Stimulated activated naive CD4-positive, alpha-beta T cell treated with Interleukin-2 at 50 U/mL for 16 hours (primary cell): Measurements from ENCODE around the gene UTS2B.

Source experiments
- DNase-seq: peaks from one replicate; lab custom pipeline; 2025; lab: John Stamatoyannopoulos, UW

UTS2B gene

DNA sequence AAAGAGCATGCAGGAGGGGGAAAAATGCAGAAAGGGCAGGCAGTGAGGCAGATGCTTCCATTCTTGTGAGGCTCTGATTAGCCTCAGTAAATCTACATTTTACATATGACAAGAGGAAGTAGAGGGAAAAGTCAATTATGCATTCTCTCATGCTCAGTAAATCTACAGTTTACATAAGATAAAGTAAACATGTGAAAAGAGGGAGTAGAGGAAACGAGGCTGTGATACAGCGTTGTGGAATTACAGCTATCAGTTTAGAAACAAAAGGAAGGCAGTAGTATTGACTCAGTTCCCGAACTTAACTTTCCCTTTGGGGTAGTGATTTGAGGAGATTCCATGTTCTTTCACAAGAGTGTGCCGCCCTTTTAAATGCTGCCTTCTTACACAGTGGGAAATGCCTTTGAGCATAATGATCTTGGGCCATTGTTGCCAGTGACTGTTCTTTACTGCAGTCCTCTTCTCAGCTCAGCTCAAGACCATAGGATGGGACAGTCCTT is 92.0 kb downstream of the UTS2B start:
- DNase-seq: no peak

GRCh38 chr3:191237047-191237882 is 93.1 kb downstream of the UTS2B start:
- DNase-seq: no peak

GRCh38 chr3:191236646-191237045 is 93.7 kb downstream of the UTS2B start:
- DNase-seq: no peak

DNA sequence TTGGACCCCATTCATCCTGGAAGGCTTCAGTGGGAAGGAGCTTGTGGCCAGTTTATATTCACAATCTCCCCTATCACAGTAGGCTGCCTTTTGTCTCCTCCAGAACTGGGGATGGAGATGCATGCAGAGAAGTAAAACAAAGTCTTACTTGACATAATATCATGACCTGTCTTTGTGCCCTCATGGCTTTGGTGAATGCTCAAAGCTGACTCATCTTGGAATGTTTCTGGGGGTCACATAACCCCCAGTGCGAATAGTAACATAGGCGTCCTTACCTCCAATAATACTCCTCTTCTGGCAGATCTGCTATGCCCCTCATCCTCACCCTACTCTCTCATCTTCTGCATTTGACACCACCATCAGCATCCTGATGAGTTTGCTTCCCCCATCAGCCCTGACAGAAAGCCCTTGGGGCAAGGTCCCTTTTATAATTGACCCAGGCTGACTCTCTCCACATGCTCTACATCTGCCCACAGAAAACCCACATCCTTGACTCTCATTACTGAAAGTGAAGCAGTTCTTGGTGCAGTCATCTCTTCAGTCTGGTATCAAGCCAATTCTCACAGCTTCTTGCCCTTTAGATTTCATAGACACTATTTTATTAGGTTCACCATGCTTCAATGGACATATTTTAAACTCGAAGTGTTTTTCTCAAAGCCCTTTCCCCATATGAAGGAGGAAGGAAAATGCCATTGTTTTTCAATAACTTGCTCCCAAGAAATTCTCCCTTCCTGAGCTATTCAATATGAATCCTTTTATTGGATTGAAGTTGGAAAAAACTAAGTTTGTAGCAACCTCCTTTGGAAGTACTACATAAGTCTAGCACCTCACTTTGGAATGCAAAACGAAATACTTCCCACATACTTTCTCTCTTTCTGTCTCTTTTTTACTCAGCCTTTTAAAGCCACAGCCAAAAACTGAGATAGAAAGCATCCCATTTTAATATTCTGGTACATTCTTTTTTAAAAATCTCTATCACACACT is 94.7 kb downstream of the UTS2B start:
- DNase-seq: no peak

DNA sequence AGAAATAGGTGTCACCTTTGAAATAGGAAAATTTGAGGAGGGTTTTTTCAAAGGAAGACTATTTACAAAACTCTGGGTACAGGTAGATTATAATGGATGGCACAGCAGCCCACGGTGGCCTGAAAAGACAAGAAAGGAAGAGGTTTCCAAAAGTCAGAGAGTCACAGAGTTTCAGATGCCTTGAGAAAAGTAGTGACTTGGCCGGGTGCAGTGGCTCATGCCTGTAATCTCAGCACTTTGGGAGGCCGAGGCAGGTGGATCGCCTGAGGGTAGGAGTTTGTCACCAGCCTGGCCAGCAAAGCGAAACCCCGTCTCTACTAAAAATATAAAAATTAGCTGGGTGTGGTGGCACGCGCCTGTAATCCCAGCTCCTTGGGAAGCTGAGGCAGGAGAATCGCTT is 96.1 kb downstream of the UTS2B start:
- no peak for DNase-seq

GRCh38 chr3:191227541-191227940 is 102.8 kb downstream of the UTS2B start:
- DNase-seq: no peak

DNA sequence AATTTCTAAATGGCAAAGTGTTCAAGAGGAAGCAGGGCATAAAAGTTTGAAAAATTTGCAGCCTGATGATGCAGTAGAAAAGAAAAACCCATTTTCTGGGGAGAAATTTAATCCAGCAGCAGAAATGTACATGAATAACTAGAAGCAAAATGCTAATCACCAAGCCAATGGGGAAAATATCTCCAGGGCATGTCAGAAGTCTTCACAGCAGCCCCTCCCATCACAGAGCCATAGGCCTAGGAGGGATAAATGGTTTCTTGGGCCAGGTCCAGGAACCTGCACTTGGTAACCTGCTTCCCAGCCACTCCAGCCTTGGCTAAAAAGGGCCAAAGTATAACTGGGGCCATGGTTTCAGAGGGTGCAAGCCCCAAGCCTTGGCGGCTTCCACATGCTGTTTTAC is 108.7 kb downstream of the UTS2B start:
- no peak for DNase-seq

- no peak for DNase-seq
Measured at GRCh38 chr3:191220908-191221307, 109.4 kb downstream of the UTS2B start.

GRCh38 chr3:191217301-191217700 is 113.0 kb downstream of the UTS2B start:
- DNase-seq: no peak
